Measurements from ENCODE around the gene ST6GAL1. TPM values are rescaled to one million over a fixed set of nuclear protein-coding genes. Genes with fewer than 3 reads are reported as not detected.

The ST6GAL1 gene
- total RNA-seq, 1 experiment from 2014 or later: 15.6 TPM

GRCh38 chr3:186937017-186937875 lies 6.9 kb downstream of the ST6GAL1 start:
- CTCF ChIA-PET: no interaction called here
- intact Hi-C loops (cut with micrococcal nuclease): no loop called here
- Histone ChIP-seq H2AFZ (ENCODE audit: low read depth, low read length, poor library complexity, severe bottlenecking) (no peak overlapping the region), H3K79me2 (ENCODE audit: insufficient read depth, low read length) (0 out of 2 replicates have a peak, but pooled peaks cover 4% of the 10 kb centered on the region), H3K9me2 (ENCODE audit: insufficient read depth) (no peaks in the 10 kb centered on the region), H4K20me1 (ENCODE audit: insufficient read depth) (no peaks in the 10 kb centered on the region), H3K9me3 (ENCODE audit: control insufficient read depth in 1 of 2, insufficient read depth in 1 of 2, low read depth in 1 of 2, low read length in 2 of 2) (no peaks in the 10 kb centered on the region), H3K4me3 (replicated peaks in 1 of 2; ENCODE audit: low read depth in 1 of 2, low read length in 2 of 2) (no peak overlapping the region), H3K27me3 (ENCODE audit: insufficient read depth, low read length) (no peaks in the 10 kb centered on the region), H3K9ac (ENCODE audit: low read length) (no peak overlapping the region), H3K36me3 (ENCODE audit: control insufficient read depth in 1 of 2, insufficient read depth in 2 of 2, low read length in 2 of 2) (no peaks in the 10 kb centered on the region), H3K4me1 (ENCODE audit: control insufficient read depth in 1 of 2, insufficient read depth in 2 of 2, low read length in 2 of 2) (no peaks in the 10 kb centered on the region), H3K4me2 (ENCODE audit: low read length) (no peak overlapping the region), H3K27ac (ENCODE audit: low read depth, low read length) (no peak overlapping the region)
- RAD21 ChIA-PET (ENCODE audit: low non-redundant PET in 1 of 2, low total read pairs in 2 of 2, uncharacterized antibody in 2 of 2, unreplicated experiment in 2 of 2): no interaction called here
- DNase-seq (ENCODE audit: low read depth, low spot score): no peak
- POLR2A ChIA-PET: interaction anchor here (0.7 kb wide), 1 partner anchor 30 kb away, joined by 5 read pairs; no protein-coding TSS in a partner anchor
- BruUV-seq (replicated peaks): no TSS peak
- no peak for TF ChIP-seq YY1 (IDR thresholded peaks at IDR 0.05; ENCODE audit: extremely low read depth, insufficient replicate concordance, low read depth, low read length)
- no peak for TF ChIP-seq MAX (IDR thresholded peaks at IDR 0.05)
- no peak for TF ChIP-seq POLR2A (IDR thresholded peaks at IDR 0.05; ENCODE audit: borderline replicate concordance, extremely low read depth, insufficient read depth, insufficient read length)
- no peak for TF ChIP-seq SRF (IDR thresholded peaks at IDR 0.05; ENCODE audit: low read depth)
- TF ChIP-seq EZH2phosphoT487 (IDR thresholded peaks at IDR 0.05; ENCODE audit: borderline replicate concordance): no peak
- no peak for ATAC-seq

GRCh38 chr3:186938716-186939115 lies 8.4 kb downstream of the ST6GAL1 start:
- Histone ChIP-seq H3K79me2 (ENCODE audit: insufficient read depth, low read length) (0 out of 2 replicates have a peak, but pooled peaks cover 4% of the 10 kb centered on the region), H3K9ac (ENCODE audit: low read length) (no peak overlapping the region), H3K4me1 (ENCODE audit: control insufficient read depth in 1 of 2, insufficient read depth in 2 of 2, low read length in 2 of 2) (no peaks in the 10 kb centered on the region), H3K4me2 (ENCODE audit: low read length) (no peak overlapping the region), H4K20me1 (ENCODE audit: insufficient read depth) (no peaks in the 10 kb centered on the region), H3K27ac (ENCODE audit: low read depth, low read length) (no peak overlapping the region), H3K4me3 (replicated peaks in 1 of 2; ENCODE audit: low read depth in 1 of 2, low read length in 2 of 2) (no peak overlapping the region), H3K27me3 (ENCODE audit: insufficient read depth, low read length) (no peaks in the 10 kb centered on the region), H3K9me2 (ENCODE audit: insufficient read depth) (no peaks in the 10 kb centered on the region), H3K36me3 (ENCODE audit: control insufficient read depth in 1 of 2, insufficient read depth in 2 of 2, low read length in 2 of 2) (no peaks in the 10 kb centered on the region), H2AFZ (ENCODE audit: low read depth, low read length, poor library complexity, severe bottlenecking) (no peak overlapping the region), H3K9me3 (ENCODE audit: control insufficient read depth in 1 of 2, insufficient read depth in 1 of 2, low read depth in 1 of 2, low read length in 2 of 2) (no peaks in the 10 kb centered on the region)
- ChIA-PET RAD21 (ENCODE audit: low non-redundant PET in 1 of 2, low total read pairs in 2 of 2, uncharacterized antibody in 2 of 2, unreplicated experiment in 2 of 2) (no interaction called here), CTCF (no interaction called here), POLR2A (no interaction called here)
- BruUV-seq (replicated peaks): no TSS peak
- no peak for DNase-seq (ENCODE audit: low read depth, low spot score)
- intact Hi-C loops (cut with micrococcal nuclease): no loop called here
- TF ChIP-seq SRF (IDR thresholded peaks at IDR 0.05; ENCODE audit: low read depth) (no peak), CEBPB (IDR thresholded peaks at IDR 0.05; ENCODE audit: low read depth) (no peak), SP1 (IDR thresholded peaks at IDR 0.05; ENCODE audit: low read depth) (no peak), ZFX (IDR thresholded peaks at IDR 0.05) (no peak), ELF1 (IDR thresholded peaks at IDR 0.05; ENCODE audit: borderline replicate concordance, low read depth) (no peak), SIN3A (IDR thresholded peaks at IDR 0.05; ENCODE audit: low read depth) (no peak), JUND (IDR thresholded peaks at IDR 0.05) (no peak), TCF7L2 (IDR thresholded peaks at IDR 0.05; ENCODE audit: borderline replicate concordance, extremely low read depth, insufficient read depth, insufficient read length) (no peak), CBX3 (IDR thresholded peaks at IDR 0.05; ENCODE audit: low read depth) (no peak), EZH2phosphoT487 (IDR thresholded peaks at IDR 0.05; ENCODE audit: borderline replicate concordance) (no peak)
- ATAC-seq: no peak

All from HCT116 (cell line).